SU-DHL-6 (cell line): ENCODE measurements around the gene BEGAIN.

Experiments
- H2AFZ ChIP-seq: fragments of 200-600 bp; sonication (generic); 2 replicates; pipeline ENCODE4 v1.6.1; 2014; ENCODE audit warnings: low read depth, mild to moderate bottlenecking, moderate library complexity, mixed read lengths, antibody characterized with exemption, low read length; ENCODE audit not compliant: severe bottlenecking
- H3F3A ChIP-seq: fragments of 200-600 bp; shearing (Covaris generic); 2 replicates; pipeline ENCODE4 v1.6.0; 2016; ENCODE audit warnings: antibody characterized with exemption, mild to moderate bottlenecking; ENCODE audit not compliant: insufficient read depth
- H3K27ac ChIP-seq: fragments of 200-600 bp; sonication (generic); 2 replicates; pipeline ENCODE4 v1.5.1; 2016; ENCODE audit warnings: low read depth, mild to moderate bottlenecking, low read length, moderate library complexity, mixed read lengths
- H3K27me3 ChIP-seq: fragments of 200-600 bp; sonication (generic), shearing (Covaris generic); 2 replicates; pipeline ENCODE4 v1.6.0; 2014; ENCODE audit warnings: mild to moderate bottlenecking, low read length
- H3K36me3 ChIP-seq: fragments of 200-600 bp; sonication (generic); 2 replicates; pipeline ENCODE4 v1.6.1; 2014; ENCODE audit warnings: mild to moderate bottlenecking, low read length, mixed read lengths
- H3K4me2 ChIP-seq: fragments of 300-600, 200-600 bp; shearing (Covaris generic), sonication (generic); 2 replicates; pipeline ENCODE4 v1.6.0; 2014; ENCODE audit warnings: low read length, low read depth, mild to moderate bottlenecking; ENCODE audit not compliant: poor library complexity, severe bottlenecking
- H3K4me3 ChIP-seq: fragments of 200-600 bp; sonication (generic); 2 replicates; pipeline ENCODE4 v1.5.1; 2014; ENCODE audit warnings: antibody characterized with exemption, low read length, mild to moderate bottlenecking, mixed read lengths; ENCODE audit not compliant: insufficient read depth, poor library complexity, severe bottlenecking
- H3K79me2 ChIP-seq: fragments of 200-600 bp; sonication (generic); 2 replicates; pipeline ENCODE4 v1.6.1; 2014; ENCODE audit warnings: mild to moderate bottlenecking, low read length, moderate library complexity; ENCODE audit not compliant: insufficient read depth
- H3K9ac ChIP-seq: fragments of 200-600 bp; sonication (generic); 2 replicates; pipeline ENCODE4 v1.7.0; 2014; ENCODE audit warnings: mild to moderate bottlenecking, low read length
- H3K9me2 ChIP-seq: fragments of 200-600 bp; sonication (generic); replicated peaks from 2 replicates; pipeline ENCODE4 v1.6.1; 2014; ENCODE audit warnings: low read length; ENCODE audit not compliant: insufficient read depth
- H3K9me3 ChIP-seq: fragments of 200-600 bp; sonication (generic); 2 replicates; pipeline ENCODE4 v1.6.1; 2014; ENCODE audit warnings: low read length, mixed read lengths; ENCODE audit not compliant: insufficient read depth
- H4K20me1 ChIP-seq: fragments of 200-600 bp; sonication (generic); 2 replicates; pipeline ENCODE4 v1.6.1; 2014; ENCODE audit warnings: low read depth, mild to moderate bottlenecking, antibody characterized with exemption, low read length, moderate library complexity, mixed read lengths
- CTCF ChIP-seq: fragments of 200-600 bp; sonication (generic); IDR thresholded peaks from one replicate; pipeline ENCODE4 v1.5.1; 2017; ENCODE audit warnings: antibody characterized with exemption, mild to moderate bottlenecking, low read length, moderate library complexity; ENCODE audit not compliant: insufficient read depth, poor library complexity, severe bottlenecking
- EZH2phosphoT487 ChIP-seq: fragments of 200-600 bp; sonication (generic), shearing (Covaris generic); conservative IDR thresholded peaks from 2 replicates; pipeline ENCODE4 v1.6.1; 2018; ENCODE audit warnings: mild to moderate bottlenecking, antibody characterized with exemption, low read length, moderate library complexity, mixed read lengths

BEGAIN gene

GRCh38 chr14:100560471-100560870, 26.7 kb downstream of the BEGAIN start:
- Histone ChIP-seq H3K9me3 (no peaks in the 10 kb centered on the region), H3F3A (no peaks in the 10 kb centered on the region), H3K27ac (no peak overlapping the region), H3K9me2 (no peaks in the 10 kb centered on the region), H3K9ac (no peak overlapping the region), H3K27me3 (no peaks in the 10 kb centered on the region), H4K20me1 (no peaks in the 10 kb centered on the region), H2AFZ (no peak overlapping the region), H3K4me3 (no peak overlapping the region), H3K4me2 (no peak overlapping the region), H3K36me3 (no peaks in the 10 kb centered on the region), H3K79me2 (no peaks in the 10 kb centered on the region)
- TF ChIP-seq EZH2phosphoT487: no peak

GRCh38 chr14:100559455-100559854, 27.8 kb downstream of the BEGAIN start:
- Histone ChIP-seq H3K27ac (no peak overlapping the region), H4K20me1 (no peaks in the 10 kb centered on the region), H3K4me2 (no peak overlapping the region), H3K9ac (no peak overlapping the region), H3F3A (no peaks in the 10 kb centered on the region), H3K9me3 (no peaks in the 10 kb centered on the region), H3K79me2 (no peaks in the 10 kb centered on the region), H3K36me3 (no peaks in the 10 kb centered on the region), H3K9me2 (no peaks in the 10 kb centered on the region), H3K4me3 (no peak overlapping the region), H2AFZ (no peak overlapping the region), H3K27me3 (no peaks in the 10 kb centered on the region)
- no peak for TF ChIP-seq EZH2phosphoT487
- TF ChIP-seq CTCF: no peak

GRCh38 chr14:100558966-100559365, 28.3 kb downstream of the BEGAIN start:
- TF ChIP-seq EZH2phosphoT487 (no peak), CTCF (no peak)
- H3K36me3 ChIP-seq: no peaks in the 10 kb centered on the region
- no peaks in the 10 kb centered on the region for H3F3A ChIP-seq
- H3K27me3 ChIP-seq: no peaks in the 10 kb centered on the region
- H3K9me3 ChIP-seq: no peaks in the 10 kb centered on the region
- no peak overlapping the region for H3K4me3 ChIP-seq
- H3K79me2 ChIP-seq: no peaks in the 10 kb centered on the region
- no peaks in the 10 kb centered on the region for H3K9me2 ChIP-seq
- H4K20me1 ChIP-seq: no peaks in the 10 kb centered on the region
- no peak overlapping the region for H3K27ac ChIP-seq
- no peak overlapping the region for H2AFZ ChIP-seq
- no peak overlapping the region for H3K9ac ChIP-seq
- H3K4me2 ChIP-seq: no peak overlapping the region

GRCh38 chr14:100558226-100558625, 29.0 kb downstream of the BEGAIN start:
- no peaks in the 10 kb centered on the region for H3K27me3 ChIP-seq
- no peaks in the 10 kb centered on the region for H3K9me2 ChIP-seq
- no peak for TF ChIP-seq CTCF
- TF ChIP-seq EZH2phosphoT487: no peak
- H3F3A ChIP-seq: no peaks in the 10 kb centered on the region
- no peak overlapping the region for H3K4me3 ChIP-seq
- no peaks in the 10 kb centered on the region for H4K20me1 ChIP-seq
- H2AFZ ChIP-seq: no peak overlapping the region
- H3K27ac ChIP-seq: no peak overlapping the region
- no peak overlapping the region for H3K4me2 ChIP-seq
- H3K9me3 ChIP-seq: no peaks in the 10 kb centered on the region
- H3K79me2 ChIP-seq: no peaks in the 10 kb centered on the region
- no peaks in the 10 kb centered on the region for H3K36me3 ChIP-seq
- H3K9ac ChIP-seq: no peak overlapping the region
